ENCODE measurements around the gene PINK1. TPM values are rescaled to one million over a fixed set of nuclear protein-coding genes. Genes with fewer than 3 reads are reported as not detected.

The PINK1 gene
- total and polyA plus RNA-seq, 2 experiments from 2014 or later = 73.2 to 96.4 TPM

DNA sequence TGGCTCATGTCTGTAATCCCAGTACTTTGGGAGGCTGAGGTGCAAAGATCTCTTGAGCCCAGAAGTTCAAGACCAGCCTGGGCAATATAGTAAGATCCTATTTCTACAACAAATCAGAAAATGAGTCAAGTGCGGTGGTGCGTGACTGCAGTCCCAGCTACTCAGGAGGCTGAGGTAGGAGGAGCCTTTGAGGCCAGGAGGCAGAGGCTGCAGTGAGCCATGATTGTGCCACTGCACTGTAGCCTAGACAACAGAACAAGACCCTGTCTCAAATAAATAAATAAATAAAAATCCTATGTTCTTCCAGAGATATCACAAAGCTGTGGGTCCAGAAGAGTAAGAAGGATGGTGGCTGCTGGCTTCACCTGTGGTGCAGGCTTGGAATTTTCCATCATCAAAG, 22.3 kb upstream of the PINK1 start:
- no peaks in the 10 kb centered on the region for H3K9me2 ChIP-seq (replicated peaks; ENCODE audit: insufficient read depth)
- no peak overlapping the region for H2AFZ ChIP-seq
- H3K4me1 ChIP-seq (ENCODE audit: insufficient read depth) = peaks cover 8% of the 10 kb centered on the region
- no peak for DNase-seq (ENCODE audit: low spot score)
- H3K4me3 ChIP-seq = no peak overlapping the region
- H3K27me3 ChIP-seq = no peaks in the 10 kb centered on the region
- no peak overlapping the region for H3K4me2 ChIP-seq
- no peaks in the 10 kb centered on the region for H3K9me3 ChIP-seq (ENCODE audit: low read depth)
- no peaks in the 10 kb centered on the region for H4K20me1 ChIP-seq (ENCODE audit: insufficient read depth, poor library complexity, severe bottlenecking)
- no peak overlapping the region for H3K27ac ChIP-seq
- no peaks in the 10 kb centered on the region for H3K36me3 ChIP-seq (replicated peaks; ENCODE audit: insufficient read depth, low read depth)
- no peaks in the 10 kb centered on the region for H3K79me2 ChIP-seq
- no peak for TF ChIP-seq EZH2phosphoT487 (IDR thresholded peaks at IDR 0.05; ENCODE audit: low read depth, severe bottlenecking, unreplicated experiment)
- TF ChIP-seq, protein P1, sequence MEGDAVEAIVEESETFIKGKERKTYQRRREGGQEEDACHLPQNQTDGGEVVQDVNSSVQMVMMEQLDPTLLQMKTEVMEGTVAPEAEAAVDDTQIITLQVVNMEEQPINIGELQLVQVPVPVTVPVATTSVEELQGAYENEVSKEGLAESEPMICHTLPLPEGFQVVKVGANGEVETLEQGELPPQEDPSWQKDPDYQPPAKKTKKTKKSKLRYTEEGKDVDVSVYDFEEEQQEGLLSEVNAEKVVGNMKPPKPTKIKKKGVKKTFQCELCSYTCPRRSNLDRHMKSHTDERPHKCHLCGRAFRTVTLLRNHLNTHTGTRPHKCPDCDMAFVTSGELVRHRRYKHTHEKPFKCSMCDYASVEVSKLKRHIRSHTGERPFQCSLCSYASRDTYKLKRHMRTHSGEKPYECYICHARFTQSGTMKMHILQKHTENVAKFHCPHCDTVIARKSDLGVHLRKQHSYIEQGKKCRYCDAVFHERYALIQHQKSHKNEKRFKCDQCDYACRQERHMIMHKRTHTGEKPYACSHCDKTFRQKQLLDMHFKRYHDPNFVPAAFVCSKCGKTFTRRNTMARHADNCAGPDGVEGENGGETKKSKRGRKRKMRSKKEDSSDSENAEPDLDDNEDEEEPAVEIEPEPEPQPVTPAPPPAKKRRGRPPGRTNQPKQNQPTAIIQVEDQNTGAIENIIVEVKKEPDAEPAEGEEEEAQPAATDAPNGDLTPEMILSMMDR (IDR thresholded peaks at IDR 0.05; ENCODE audit: poor library complexity) = no peak
- no peak for TF ChIP-seq EZH2 (IDR thresholded peaks at IDR 0.05; ENCODE audit: borderline replicate concordance)
- WGBS (ENCODE audit: low lambda C conversion rate, missing lambda C conversion rate) = 94% methylated on average over 2 of the region's 2 CpGs

DNA sequence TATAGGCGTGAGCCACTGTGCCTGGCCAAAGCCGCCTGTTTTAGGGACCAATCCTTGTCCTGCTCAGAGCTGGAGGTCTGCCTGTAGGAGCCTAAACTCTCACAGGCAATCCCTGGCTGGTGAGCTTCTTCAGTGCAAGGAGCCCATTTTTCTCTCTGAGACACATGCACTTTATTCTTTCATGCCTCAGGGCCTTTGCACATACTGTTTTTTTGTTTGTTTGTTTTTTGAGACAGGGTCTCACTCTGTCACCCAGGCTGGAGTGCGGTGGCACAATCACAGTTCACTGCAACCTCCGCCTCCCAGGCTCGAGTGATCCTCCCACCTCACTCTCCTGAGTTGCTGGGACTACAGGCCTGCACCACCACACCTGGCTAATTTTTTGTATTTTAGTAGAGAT, 21.6 kb upstream of the PINK1 start:
- Histone ChIP-seq H3K9me3 (ENCODE audit: low read depth) (no peaks in the 10 kb centered on the region), H4K20me1 (ENCODE audit: insufficient read depth, poor library complexity, severe bottlenecking) (no peaks in the 10 kb centered on the region), H2AFZ (no peak overlapping the region), H3K36me3 (replicated peaks; ENCODE audit: insufficient read depth, low read depth) (no peaks in the 10 kb centered on the region), H3K27me3 (no peaks in the 10 kb centered on the region), H3K4me2 (no peak overlapping the region), H3K4me1 (ENCODE audit: insufficient read depth) (peaks cover 8% of the 10 kb centered on the region), H3K9me2 (replicated peaks; ENCODE audit: insufficient read depth) (no peaks in the 10 kb centered on the region), H3K27ac (no peak overlapping the region), H3K4me3 (no peak overlapping the region), H3K79me2 (no peaks in the 10 kb centered on the region)
- no peak for DNase-seq (ENCODE audit: low spot score)
- TF ChIP-seq EZH2 (IDR thresholded peaks at IDR 0.05; ENCODE audit: borderline replicate concordance) (no peak), EZH2phosphoT487 (IDR thresholded peaks at IDR 0.05; ENCODE audit: low read depth, severe bottlenecking, unreplicated experiment) (no peak)
- TF ChIP-seq, protein P1 (IDR thresholded peaks at IDR 0.05; ENCODE audit: poor library complexity) = no peak
- WGBS (ENCODE audit: low lambda C conversion rate, missing lambda C conversion rate) = 96% methylated on average over 5 of the region's 5 CpGs

DNA sequence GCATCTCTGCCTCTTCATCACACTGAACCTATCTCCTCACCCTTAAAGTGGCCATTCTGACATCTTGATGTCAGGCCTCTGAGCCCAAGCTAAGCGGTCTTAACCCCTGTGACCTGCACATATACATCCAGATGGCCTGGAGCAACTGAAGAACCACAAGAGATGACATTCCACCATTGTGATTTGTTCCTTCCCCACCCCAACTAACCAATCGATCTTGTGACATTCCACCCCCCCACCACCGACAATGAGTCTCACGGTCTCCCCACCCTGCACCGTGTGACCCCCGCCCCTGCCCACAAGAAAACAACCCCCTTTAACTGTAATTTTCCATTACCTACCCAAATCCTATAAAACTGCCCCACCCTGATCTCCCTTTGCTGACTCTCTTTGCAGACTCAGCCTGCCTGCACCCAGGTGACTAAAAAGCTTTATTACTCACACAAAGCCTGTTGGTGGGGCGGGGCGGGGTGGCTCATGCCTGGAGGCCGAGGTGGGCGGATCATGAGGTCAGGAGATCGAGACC, 21.0 kb upstream of the PINK1 start:
- no peak overlapping the region for H3K27ac ChIP-seq
- H3K4me3 ChIP-seq = no peak overlapping the region
- TF ChIP-seq, protein P1 (IDR thresholded peaks at IDR 0.05; ENCODE audit: poor library complexity) = no peak
- TF ChIP-seq EZH2 (IDR thresholded peaks at IDR 0.05; ENCODE audit: borderline replicate concordance) (no peak), EZH2phosphoT487 (IDR thresholded peaks at IDR 0.05; ENCODE audit: low read depth, severe bottlenecking, unreplicated experiment) (no peak)
- H3K79me2 ChIP-seq = no peaks in the 10 kb centered on the region
- H3K9me3 ChIP-seq (ENCODE audit: low read depth) = no peaks in the 10 kb centered on the region
- no peaks in the 10 kb centered on the region for H3K36me3 ChIP-seq (replicated peaks; ENCODE audit: insufficient read depth, low read depth)
- no peaks in the 10 kb centered on the region for H3K9me2 ChIP-seq (replicated peaks; ENCODE audit: insufficient read depth)
- peaks cover 8% of the 10 kb centered on the region for H3K4me1 ChIP-seq (ENCODE audit: insufficient read depth)
- DNase-seq (ENCODE audit: low spot score) = peak; percentile 27
- H4K20me1 ChIP-seq (ENCODE audit: insufficient read depth, poor library complexity, severe bottlenecking) = no peaks in the 10 kb centered on the region
- no peak overlapping the region for H2AFZ ChIP-seq
- no peak overlapping the region for H3K4me2 ChIP-seq
- no peaks in the 10 kb centered on the region for H3K27me3 ChIP-seq
- 76% methylated on average over 11 of the region's 11 CpGs for whole genome bisulfite sequencing (ENCODE audit: low lambda C conversion rate, missing lambda C conversion rate)
